ENCODE results near the gene KCNH5. TPM values are rescaled to one million over a fixed set of nuclear protein-coding genes. Genes with fewer than 3 reads are reported as not detected.

KCNH5 gene
- total RNA-seq, 2 experiments from 2014 or later, result not detected

GRCh38 chr14:62980693-62981092 lies 64.6 kb downstream of the KCNH5 start:
- no peaks in the 10 kb centered on the region for H3K4me1 Mint-ChIP-seq (ENCODE audit: low read depth)
- no peak for TF ChIP-seq CTCF (IDR thresholded peaks at IDR 0.05)
- no peak for DNase-seq
- H3K9me3 Mint-ChIP-seq, result no peaks in the 10 kb centered on the region
- H3K27me3 Mint-ChIP-seq, result no peaks in the 10 kb centered on the region
- no peaks in the 10 kb centered on the region for H3K36me3 Mint-ChIP-seq (ENCODE audit: low read depth)
- no peak overlapping the region for H3K27ac Mint-ChIP-seq
- intact Hi-C loops (cut with micrococcal nuclease), result no loop called here
- no peak for ATAC-seq
- ChIA-PET POLR2A (no interaction called here), CTCF (no interaction called here)
- H3K4me3 Mint-ChIP-seq, result no peak overlapping the region

- H3K27me3 Mint-ChIP-seq, result no peaks in the 10 kb centered on the region
- H3K4me1 Mint-ChIP-seq (ENCODE audit: low read depth), result no peaks in the 10 kb centered on the region
- ChIA-PET POLR2A (no interaction called here), CTCF (no interaction called here)
- no peak overlapping the region for H3K4me3 Mint-ChIP-seq
- no peak for ATAC-seq
- no peak for TF ChIP-seq CTCF (IDR thresholded peaks at IDR 0.05)
- no peak overlapping the region for H3K27ac Mint-ChIP-seq
- no peak for DNase-seq
- no peaks in the 10 kb centered on the region for H3K9me3 Mint-ChIP-seq
- intact Hi-C loops (cut with micrococcal nuclease), result no loop called here
- H3K36me3 Mint-ChIP-seq (ENCODE audit: low read depth), result no peaks in the 10 kb centered on the region
Measured at GRCh38 chr14:62957562-62957961, 87.7 kb downstream of the KCNH5 start.

GRCh38 chr14:62956413-62956812 lies 88.8 kb downstream of the KCNH5 start:
- Mint-ChIP-seq H3K9me3 (no peaks in the 10 kb centered on the region), H3K4me1 (ENCODE audit: low read depth) (no peaks in the 10 kb centered on the region), H3K4me3 (no peak overlapping the region), H3K36me3 (ENCODE audit: low read depth) (no peaks in the 10 kb centered on the region), H3K27me3 (no peaks in the 10 kb centered on the region), H3K27ac (no peak overlapping the region)
- ChIA-PET POLR2A (no interaction called here), CTCF (no interaction called here)
- ATAC-seq (no peak), DNase-seq (no peak)
- no peak for TF ChIP-seq CTCF (IDR thresholded peaks at IDR 0.05)
- intact Hi-C loops (cut with micrococcal nuclease), result no loop called here

- POLR2A ChIA-PET, result no interaction called here
- intact Hi-C loops (cut with micrococcal nuclease), result no loop called here
- CTCF ChIA-PET, result no interaction called here
- Mint-ChIP-seq H3K27me3 (no peaks in the 10 kb centered on the region), H3K4me1 (ENCODE audit: low read depth) (no peaks in the 10 kb centered on the region), H3K36me3 (ENCODE audit: low read depth) (no peaks in the 10 kb centered on the region), H3K9me3 (peaks cover 1% of the 10 kb centered on the region), H3K27ac (no peak overlapping the region), H3K4me3 (no peak overlapping the region)
- ATAC-seq (no peak), DNase-seq (no peak)
- no peak for TF ChIP-seq CTCF (IDR thresholded peaks at IDR 0.05)
Measured at GRCh38 chr14:62954165-62954564, 91.1 kb downstream of the KCNH5 start.

- Mint-ChIP-seq H3K9me3 (peaks cover 1% of the 10 kb centered on the region), H3K4me3 (no peak overlapping the region), H3K27ac (no peak overlapping the region), H3K36me3 (ENCODE audit: low read depth) (no peaks in the 10 kb centered on the region), H3K27me3 (no peaks in the 10 kb centered on the region), H3K4me1 (ENCODE audit: low read depth) (no peaks in the 10 kb centered on the region)
- no peak for TF ChIP-seq CTCF (IDR thresholded peaks at IDR 0.05)
- ChIA-PET POLR2A (no interaction called here), CTCF (no interaction called here)
- no peak for DNase-seq
- no peak for ATAC-seq
- intact Hi-C loops (cut with micrococcal nuclease), result no loop called here
Measured at GRCh38 chr14:62952226-62952625, 93.0 kb downstream of the KCNH5 start.

Measured in activated CD8-positive, alpha-beta T cell treated with anti-CD3 and anti-CD28 coated beads for 36 hours (primary cell).